ENCODE measurements around the gene POU2F1.

POU2F1 gene

GRCh38 chr1:167344615-167345385 lies 124.1 kb downstream of the POU2F1 start:
- H3K9me3 ChIP-seq (ENCODE audit: insufficient read depth, low read length): no peaks in the 10 kb centered on the region
- H3K4me1 ChIP-seq (ENCODE audit: insufficient read depth, insufficient read length): no peaks in the 10 kb centered on the region
- H3K9ac ChIP-seq (ENCODE audit: insufficient read length, low read depth): no peak overlapping the region
- peaks cover 3% of the 10 kb centered on the region for H3K36me3 ChIP-seq (ENCODE audit: insufficient read depth, insufficient read length, low read length)
- no peak for DNase-seq (ENCODE audit: low read depth, low spot score)
- no peaks in the 10 kb centered on the region for H3K27me3 ChIP-seq (ENCODE audit: insufficient read depth, insufficient read length)
- no peak overlapping the region for H3K4me3 ChIP-seq (ENCODE audit: insufficient read length, low read depth)
- TF ChIP-seq YY1 (IDR thresholded peaks at IDR 0.05; ENCODE audit: insufficient read depth, insufficient read length) (no peak), ZNF274 (IDR thresholded peaks at IDR 0.05; ENCODE audit: low read depth, low read length) (no peak), SUZ12 (IDR thresholded peaks at IDR 0.05; ENCODE audit: extremely low read depth, insufficient read depth, insufficient read length) (no peak)

- Histone ChIP-seq H3K4me3 (ENCODE audit: insufficient read length, low read depth) (no peak overlapping the region), H3K36me3 (ENCODE audit: insufficient read depth, insufficient read length, low read length) (peaks cover 3% of the 10 kb centered on the region), H3K27me3 (ENCODE audit: insufficient read depth, insufficient read length) (no peaks in the 10 kb centered on the region), H3K9me3 (ENCODE audit: insufficient read depth, low read length) (no peaks in the 10 kb centered on the region), H3K4me1 (ENCODE audit: insufficient read depth, insufficient read length) (no peaks in the 10 kb centered on the region), H3K9ac (ENCODE audit: insufficient read length, low read depth) (no peak overlapping the region)
- TF ChIP-seq SUZ12 (IDR thresholded peaks at IDR 0.05; ENCODE audit: extremely low read depth, insufficient read depth, insufficient read length): no peak
- no peak for TF ChIP-seq YY1 (IDR thresholded peaks at IDR 0.05; ENCODE audit: insufficient read depth, insufficient read length)
- no peak for TF ChIP-seq ZNF274 (IDR thresholded peaks at IDR 0.05; ENCODE audit: low read depth, low read length)
- no peak for DNase-seq (ENCODE audit: low read depth, low spot score)
Measured at GRCh38 chr1:167345386-167345733, 124.7 kb downstream of the POU2F1 start.

GRCh38 chr1:167357305-167357704 lies 136.6 kb downstream of the POU2F1 start:
- no peak for TF ChIP-seq YY1 (IDR thresholded peaks at IDR 0.05; ENCODE audit: insufficient read depth, insufficient read length)
- TF ChIP-seq ZNF274 (IDR thresholded peaks at IDR 0.05; ENCODE audit: low read depth, low read length): no peak
- no peaks in the 10 kb centered on the region for H3K4me1 ChIP-seq (ENCODE audit: insufficient read depth, insufficient read length)
- H3K9ac ChIP-seq (ENCODE audit: insufficient read length, low read depth): no peak overlapping the region
- DNase-seq (ENCODE audit: low read depth, low spot score): no peak
- no peaks in the 10 kb centered on the region for H3K27me3 ChIP-seq (ENCODE audit: insufficient read depth, insufficient read length)
- no peaks in the 10 kb centered on the region for H3K36me3 ChIP-seq (ENCODE audit: insufficient read depth, insufficient read length, low read length)
- no peak overlapping the region for H3K4me3 ChIP-seq (ENCODE audit: insufficient read length, low read depth)
- H3K9me3 ChIP-seq (ENCODE audit: insufficient read depth, low read length): no peaks in the 10 kb centered on the region

GRCh38 chr1:167359295-167359694 lies 138.6 kb downstream of the POU2F1 start:
- H3K4me1 ChIP-seq (ENCODE audit: insufficient read depth, insufficient read length): no peaks in the 10 kb centered on the region
- TF ChIP-seq SUZ12 (IDR thresholded peaks at IDR 0.05; ENCODE audit: extremely low read depth, insufficient read depth, insufficient read length): no peak
- no peak for TF ChIP-seq ZNF274 (IDR thresholded peaks at IDR 0.05; ENCODE audit: low read depth, low read length)
- no peak for TF ChIP-seq YY1 (IDR thresholded peaks at IDR 0.05; ENCODE audit: insufficient read depth, insufficient read length)
- H3K27me3 ChIP-seq (ENCODE audit: insufficient read depth, insufficient read length): no peaks in the 10 kb centered on the region
- H3K9me3 ChIP-seq (ENCODE audit: insufficient read depth, low read length): no peaks in the 10 kb centered on the region
- DNase-seq (ENCODE audit: low read depth, low spot score): no peak
- no peaks in the 10 kb centered on the region for H3K36me3 ChIP-seq (ENCODE audit: insufficient read depth, insufficient read length, low read length)
- H3K4me3 ChIP-seq (ENCODE audit: insufficient read length, low read depth): no peak overlapping the region
- H3K9ac ChIP-seq (ENCODE audit: insufficient read length, low read depth): no peak overlapping the region

GRCh38 chr1:167360120-167360519 lies 139.4 kb downstream of the POU2F1 start:
- TF ChIP-seq YY1 (IDR thresholded peaks at IDR 0.05; ENCODE audit: insufficient read depth, insufficient read length): no peak
- TF ChIP-seq ZNF274 (IDR thresholded peaks at IDR 0.05; ENCODE audit: low read depth, low read length): no peak
- no peak for TF ChIP-seq SUZ12 (IDR thresholded peaks at IDR 0.05; ENCODE audit: extremely low read depth, insufficient read depth, insufficient read length)
- H3K4me3 ChIP-seq (ENCODE audit: insufficient read length, low read depth): no peak overlapping the region
- no peak overlapping the region for H3K9ac ChIP-seq (ENCODE audit: insufficient read length, low read depth)
- H3K27me3 ChIP-seq (ENCODE audit: insufficient read depth, insufficient read length): no peaks in the 10 kb centered on the region
- H3K9me3 ChIP-seq (ENCODE audit: insufficient read depth, low read length): no peaks in the 10 kb centered on the region
- no peaks in the 10 kb centered on the region for H3K4me1 ChIP-seq (ENCODE audit: insufficient read depth, insufficient read length)
- no peaks in the 10 kb centered on the region for H3K36me3 ChIP-seq (ENCODE audit: insufficient read depth, insufficient read length, low read length)
- DNase-seq (ENCODE audit: low read depth, low spot score): no peak

DNA sequence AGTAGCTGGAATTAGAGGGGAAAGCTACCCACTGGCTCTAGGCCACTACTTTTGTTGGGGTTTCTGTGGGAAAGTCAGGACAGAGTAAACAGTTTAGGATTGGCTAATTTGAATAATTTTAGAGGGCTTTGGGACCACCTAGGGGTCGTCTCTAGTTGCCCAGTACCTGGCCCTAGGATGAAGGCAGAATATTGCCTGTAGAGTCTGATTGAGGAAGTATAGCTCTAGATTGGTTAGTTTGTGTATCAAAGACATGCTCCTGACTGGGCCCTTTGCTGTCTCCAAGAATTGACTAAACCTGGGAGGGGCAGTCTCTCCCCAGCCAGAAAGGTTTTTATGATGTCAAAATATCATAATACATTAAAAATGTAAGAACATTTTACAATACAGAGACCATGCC lies 142.0 kb downstream of the POU2F1 start:
- peaks cover 7% of the 10 kb centered on the region for H3K36me3 ChIP-seq (ENCODE audit: insufficient read depth, insufficient read length, low read length)
- H3K4me3 ChIP-seq (ENCODE audit: insufficient read length, low read depth): no peak overlapping the region
- no peak overlapping the region for H3K9ac ChIP-seq (ENCODE audit: insufficient read length, low read depth)
- TF ChIP-seq ZNF274 (IDR thresholded peaks at IDR 0.05; ENCODE audit: low read depth, low read length) (no peak), YY1 (IDR thresholded peaks at IDR 0.05; ENCODE audit: insufficient read depth, insufficient read length) (no peak), SUZ12 (IDR thresholded peaks at IDR 0.05; ENCODE audit: extremely low read depth, insufficient read depth, insufficient read length) (no peak)
- no peaks in the 10 kb centered on the region for H3K4me1 ChIP-seq (ENCODE audit: insufficient read depth, insufficient read length)
- H3K27me3 ChIP-seq (ENCODE audit: insufficient read depth, insufficient read length): no peaks in the 10 kb centered on the region
- DNase-seq (ENCODE audit: low read depth, low spot score): no peak
- H3K9me3 ChIP-seq (ENCODE audit: insufficient read depth, low read length): no peaks in the 10 kb centered on the region

DNA sequence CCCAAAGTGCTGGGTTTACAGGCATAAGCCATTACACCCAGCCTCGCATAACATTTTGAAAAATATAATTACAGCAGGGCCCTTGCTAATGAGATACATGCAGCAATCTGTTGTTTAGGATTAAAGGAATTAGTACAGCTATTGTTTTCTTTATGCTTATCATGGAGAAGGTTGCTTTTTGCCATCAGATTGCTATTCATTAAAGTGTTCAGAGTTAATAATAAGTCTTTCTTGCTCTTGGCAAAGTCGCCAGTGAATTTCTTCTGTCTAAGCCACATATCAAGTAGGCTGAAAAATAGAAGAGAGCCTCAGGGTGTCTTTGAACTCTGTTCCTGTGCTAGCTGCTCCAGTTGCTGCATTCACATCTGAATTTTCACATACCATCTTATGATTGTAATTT lies 144.1 kb downstream of the POU2F1 start:
- Histone ChIP-seq H3K4me1 (ENCODE audit: insufficient read depth, insufficient read length) (no peaks in the 10 kb centered on the region), H3K36me3 (ENCODE audit: insufficient read depth, insufficient read length, low read length) (peaks cover 7% of the 10 kb centered on the region), H3K27me3 (ENCODE audit: insufficient read depth, insufficient read length) (no peaks in the 10 kb centered on the region), H3K4me3 (ENCODE audit: insufficient read length, low read depth) (no peak overlapping the region), H3K9ac (ENCODE audit: insufficient read length, low read depth) (no peak overlapping the region), H3K9me3 (ENCODE audit: insufficient read depth, low read length) (no peaks in the 10 kb centered on the region)
- TF ChIP-seq SUZ12 (IDR thresholded peaks at IDR 0.05; ENCODE audit: extremely low read depth, insufficient read depth, insufficient read length): no peak
- no peak for TF ChIP-seq YY1 (IDR thresholded peaks at IDR 0.05; ENCODE audit: insufficient read depth, insufficient read length)
- no peak for TF ChIP-seq ZNF274 (IDR thresholded peaks at IDR 0.05; ENCODE audit: low read depth, low read length)
- no peak for DNase-seq (ENCODE audit: low read depth, low spot score)
